ENCODE results near the gene CLPSL2. TPM values are rescaled to one million over a fixed set of nuclear protein-coding genes. Genes with fewer than 3 reads are reported as not detected.

Gene CLPSL2
- total RNA-seq, 1 donor from 2014 or later: not detected

DNA sequence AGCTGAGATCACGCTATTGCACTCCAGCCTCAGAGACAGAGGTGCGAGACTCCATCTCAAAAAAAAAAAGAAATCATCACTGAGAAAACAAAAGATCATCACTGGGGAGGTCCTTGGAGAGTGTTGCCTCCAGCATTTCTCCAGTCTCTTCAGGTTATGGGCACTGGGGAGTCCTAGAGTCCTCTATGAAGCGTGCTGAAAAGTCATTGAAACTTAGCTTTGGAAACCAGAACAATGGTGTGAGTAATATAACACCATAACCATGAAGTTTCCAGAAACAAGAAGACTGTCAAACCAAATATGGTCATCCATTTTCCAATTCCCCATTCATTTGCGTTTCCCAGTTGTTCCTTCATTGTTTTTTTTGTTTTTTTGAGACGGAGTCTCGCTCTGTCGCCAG, 25.8 kb upstream of the CLPSL2 start:
- Mint-ChIP-seq H3K4me1 (ENCODE audit: unreplicated experiment) (no peaks in the 10 kb centered on the region), H3K4me3 (ENCODE audit: unreplicated experiment) (no peak overlapping the region), H3K36me3 (ENCODE audit: unreplicated experiment) (no peaks in the 10 kb centered on the region), H3K27ac (ENCODE audit: unreplicated experiment) (no peak overlapping the region), H3K27me3 (ENCODE audit: unreplicated experiment) (peaks cover 22% of the 10 kb centered on the region), H3K9me3 (ENCODE audit: unreplicated experiment) (no peaks in the 10 kb centered on the region)
- no peak for DNase-seq (ENCODE audit: extremely low spot score, unreplicated experiment)
- no peak for TF ChIP-seq CTCF (IDR thresholded peaks at IDR 0.05)

- TF ChIP-seq CTCF (IDR thresholded peaks at IDR 0.05): no peak
- H3K4me3 Mint-ChIP-seq (ENCODE audit: unreplicated experiment): no peak overlapping the region
- no peak for DNase-seq (ENCODE audit: extremely low spot score, unreplicated experiment)
- peaks cover 16% of the 10 kb centered on the region for H3K27me3 Mint-ChIP-seq (ENCODE audit: unreplicated experiment)
- H3K4me1 Mint-ChIP-seq (ENCODE audit: unreplicated experiment): no peaks in the 10 kb centered on the region
- no peaks in the 10 kb centered on the region for H3K36me3 Mint-ChIP-seq (ENCODE audit: unreplicated experiment)
- H3K27ac Mint-ChIP-seq (ENCODE audit: unreplicated experiment): no peak overlapping the region
- no peaks in the 10 kb centered on the region for H3K9me3 Mint-ChIP-seq (ENCODE audit: unreplicated experiment)
These were observed 24.8 kb upstream of the CLPSL2 start for GRCh38 chr6:35751594-35751993.

- Mint-ChIP-seq H3K9me3 (ENCODE audit: unreplicated experiment) (no peaks in the 10 kb centered on the region), H3K36me3 (ENCODE audit: unreplicated experiment) (no peaks in the 10 kb centered on the region), H3K4me1 (ENCODE audit: unreplicated experiment) (no peaks in the 10 kb centered on the region), H3K27me3 (ENCODE audit: unreplicated experiment) (peaks cover 16% of the 10 kb centered on the region), H3K27ac (ENCODE audit: unreplicated experiment) (no peak overlapping the region), H3K4me3 (ENCODE audit: unreplicated experiment) (no peak overlapping the region)
- DNase-seq (ENCODE audit: extremely low spot score, unreplicated experiment): no peak
- no peak for TF ChIP-seq CTCF (IDR thresholded peaks at IDR 0.05)
These were observed 24.1 kb upstream of the CLPSL2 start for GRCh38 chr6:35752330-35752729.

- peaks cover 21% of the 10 kb centered on the region for H3K27me3 Mint-ChIP-seq (ENCODE audit: unreplicated experiment)
- no peak for TF ChIP-seq CTCF (IDR thresholded peaks at IDR 0.05)
- no peak overlapping the region for H3K27ac Mint-ChIP-seq (ENCODE audit: unreplicated experiment)
- no peak for DNase-seq (ENCODE audit: extremely low spot score, unreplicated experiment)
- H3K4me1 Mint-ChIP-seq (ENCODE audit: unreplicated experiment): no peaks in the 10 kb centered on the region
- H3K9me3 Mint-ChIP-seq (ENCODE audit: unreplicated experiment): no peaks in the 10 kb centered on the region
- H3K36me3 Mint-ChIP-seq (ENCODE audit: unreplicated experiment): no peaks in the 10 kb centered on the region
- no peak overlapping the region for H3K4me3 Mint-ChIP-seq (ENCODE audit: unreplicated experiment)
These were observed 21.7 kb upstream of the CLPSL2 start for GRCh38 chr6:35754452-35755277.

GRCh38 chr6:35755278-35755924, 21.0 kb upstream of the CLPSL2 start:
- H3K27me3 Mint-ChIP-seq (ENCODE audit: unreplicated experiment): peaks cover 26% of the 10 kb centered on the region

More at GRCh38 chr6:35755278-35755924, 21.0 kb upstream of the CLPSL2 start:
- no peak for TF ChIP-seq CTCF (IDR thresholded peaks at IDR 0.05)
- Mint-ChIP-seq H3K9me3 (ENCODE audit: unreplicated experiment) (no peaks in the 10 kb centered on the region), H3K27ac (ENCODE audit: unreplicated experiment) (no peak overlapping the region), H3K4me1 (ENCODE audit: unreplicated experiment) (no peaks in the 10 kb centered on the region), H3K36me3 (ENCODE audit: unreplicated experiment) (no peaks in the 10 kb centered on the region), H3K4me3 (ENCODE audit: unreplicated experiment) (no peak overlapping the region)
- no peak for DNase-seq (ENCODE audit: extremely low spot score, unreplicated experiment)
